COLO829 (cell line): ENCODE data around the gene UBD.
A peak's percentile ranks its signal among the peaks of the same experiment; 100 is the strongest.

Experiments used
- DNase-seq: peaks from one replicate; pipeline ENCODE4 v3.0.0; 2012; ENCODE audit warnings: low spot score

Gene UBD

GRCh38 chr6:29521006-29521680 is 38.4 kb downstream of the UBD start:
- no peak for DNase-seq

DNA sequence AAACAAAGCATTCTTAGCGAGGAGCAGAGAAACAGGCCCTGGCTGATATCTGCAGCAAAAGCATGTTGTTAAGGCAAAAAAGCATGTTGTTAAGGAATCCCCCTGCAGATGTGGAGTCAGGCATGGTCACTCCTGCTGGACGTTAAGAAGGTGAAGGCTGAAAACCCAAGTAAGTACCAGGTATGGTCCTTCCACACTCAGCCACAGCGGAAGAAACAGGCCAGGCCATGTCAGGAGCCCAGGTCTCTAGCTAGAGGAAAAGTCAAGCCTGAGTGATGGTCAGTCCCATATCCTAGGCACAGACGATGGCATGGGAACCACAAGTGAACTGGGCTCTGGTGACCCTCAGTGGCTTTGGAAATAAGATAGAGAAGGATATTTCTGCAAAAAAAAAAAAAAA is 39.3 kb downstream of the UBD start:
- no peak for DNase-seq

GRCh38 chr6:29519291-29520010 is 40.1 kb downstream of the UBD start:
- DNase-seq = no peak

GRCh38 chr6:29517728-29518440 is 41.6 kb downstream of the UBD start:
- DNase-seq = no peak

- no peak for DNase-seq
Observed at GRCh38 chr6:29517245-29517644, 42.3 kb downstream of the UBD start.

DNA sequence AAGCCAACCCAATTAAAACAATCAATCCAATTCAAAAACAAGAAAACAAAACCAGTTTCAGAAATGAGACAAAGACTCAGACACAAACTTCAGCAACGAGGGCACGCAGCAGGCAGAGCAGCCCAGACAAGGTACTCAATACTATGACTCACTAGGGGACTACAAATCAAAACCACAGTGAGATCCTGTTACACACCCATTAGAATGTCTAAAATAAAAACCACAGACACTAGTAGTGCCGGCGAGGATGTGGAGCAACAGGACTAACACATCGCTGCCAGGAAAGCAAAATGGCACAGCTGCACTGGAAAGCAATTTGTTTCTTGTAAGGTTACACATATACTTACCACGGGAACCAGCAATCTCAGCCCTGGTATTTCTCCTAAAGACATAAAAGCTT is 43.4 kb downstream of the UBD start:
- DNase-seq = no peak

DNA sequence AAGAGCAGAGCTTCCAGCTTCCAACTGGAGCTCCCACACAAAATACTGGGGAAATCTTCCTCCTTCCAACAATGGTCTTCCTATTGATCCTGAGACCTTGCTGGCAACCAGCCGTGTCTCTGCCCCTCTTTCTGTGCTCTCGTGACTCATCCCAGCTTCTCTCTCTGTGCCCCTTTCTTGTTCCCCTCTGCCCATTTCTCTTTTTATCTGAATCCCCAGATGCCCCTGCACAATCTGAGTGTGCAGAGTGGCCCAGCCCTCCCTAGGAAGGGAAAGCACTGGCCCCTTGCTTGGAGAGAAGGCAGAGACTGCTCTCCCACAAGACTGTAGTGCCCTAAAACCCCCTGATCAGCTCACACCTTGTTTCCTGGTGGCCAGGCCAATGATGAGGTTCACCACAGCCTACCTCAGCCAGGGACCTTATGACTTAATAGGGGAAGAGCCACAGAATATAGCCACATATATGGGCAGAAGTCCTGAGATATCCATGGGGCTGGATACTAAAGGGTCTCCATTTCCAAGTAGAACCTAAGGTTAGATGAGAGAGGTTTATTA is 48.7 kb downstream of the UBD start:
- no peak for DNase-seq

DNA sequence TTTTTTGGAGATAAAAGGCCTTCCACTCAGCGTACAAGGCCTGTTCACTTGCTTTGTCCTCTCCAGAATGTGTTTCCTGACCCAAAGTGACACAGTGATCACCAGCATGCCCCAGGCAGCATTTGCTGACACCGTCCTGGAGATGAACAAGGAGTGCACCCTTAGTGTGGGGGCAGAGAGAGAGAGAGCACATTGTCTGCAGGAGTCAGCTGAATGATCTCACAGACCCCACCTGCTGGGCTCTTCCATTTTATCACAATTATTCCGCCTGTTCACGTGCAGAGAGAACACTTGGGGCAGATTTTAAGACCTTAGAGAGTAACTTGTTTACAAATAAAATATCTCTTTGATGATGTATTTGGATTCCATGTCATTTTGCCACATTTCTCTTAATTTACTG is 49.3 kb downstream of the UBD start:
- peak; percentile 32 for DNase-seq

- no peak for DNase-seq
Observed at GRCh38 chr6:29509711-29510110, 49.8 kb downstream of the UBD start.

DNA sequence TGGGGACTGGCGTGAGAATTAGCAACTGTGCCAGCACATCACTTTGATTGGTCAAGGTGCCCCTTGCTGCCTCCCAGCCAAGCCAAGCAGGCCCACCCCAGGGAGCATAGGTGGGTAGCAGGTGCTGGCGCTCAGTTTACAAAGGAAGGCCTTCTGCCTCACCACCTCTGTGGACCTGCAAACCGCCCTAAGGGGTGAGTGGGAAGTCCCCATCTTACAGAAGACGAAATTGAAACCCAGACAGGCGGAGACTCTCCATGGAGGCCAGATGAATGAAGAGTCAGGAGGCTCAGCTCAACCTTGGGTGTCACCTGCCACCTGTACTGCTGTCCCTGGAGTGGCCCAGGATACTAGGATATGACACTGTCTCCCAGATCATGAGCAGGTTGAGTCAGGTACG is 50.3 kb downstream of the UBD start:
- DNase-seq = no peak

DNA sequence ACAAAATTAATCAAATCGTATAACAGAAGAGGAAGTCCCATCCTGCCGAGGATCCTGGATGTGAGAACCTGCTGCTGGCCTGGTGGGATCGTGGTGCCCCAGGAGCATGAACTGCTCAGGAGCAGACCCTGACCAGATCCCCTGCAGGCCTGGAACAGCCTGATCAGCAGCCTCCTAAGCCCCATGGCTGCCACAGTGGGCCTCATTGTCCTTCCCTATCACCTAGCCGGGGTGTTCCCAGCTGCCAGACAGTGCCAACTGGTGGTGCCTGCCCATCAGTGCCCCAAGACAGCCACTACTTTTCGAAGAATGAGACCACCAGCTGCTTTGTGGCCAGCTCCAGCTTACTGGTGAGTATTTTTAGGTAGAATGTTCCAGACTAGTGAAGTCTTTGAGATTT is 52.2 kb downstream of the UBD start:
- DNase-seq = no peak

GRCh38 chr6:29506446-29507067 is 53.0 kb downstream of the UBD start:
- no peak for DNase-seq

GRCh38 chr6:29505808-29506207 is 53.7 kb downstream of the UBD start:
- no peak for DNase-seq
